CD4-positive, alpha-beta memory T cell (primary cell): Measurements from ENCODE around the gene TELO2. TPM values are rescaled to one million over a fixed set of nuclear protein-coding genes. Genes with fewer than 3 reads are reported as not detected.
"Not testable (repeated sequence)": the region's sequence is repeated elsewhere in the genome, so short reads cannot be mapped to it uniquely, and the experiment has no call there.

ENCODE experiments used
- CTCF ChIA-PET: fragments of 350-600 bp; sonication (Branson Sonifier 250); formaldehyde crosslinking; loops from one replicate; lab custom pipeline; 2021; ENCODE audit warnings: inconsistent platforms; ENCODE audit not compliant: partially characterized antibody; lab: Charles Lee
- POLR2A ChIA-PET: fragments of 350-600 bp; sonication (Branson Sonifier 250); formaldehyde crosslinking; loops from one replicate; lab custom pipeline; 2021; ENCODE audit not compliant: partially characterized antibody; lab: Charles Lee
- DNase-seq, 5 donors: peaks; one replicate each; pipeline versions ENCODE4 v3.0.0 to v3.0.0-alpha.2; 2020 to 2022; ENCODE audit warnings: mixed read lengths in 1 of 5
- H3K27ac ChIP-seq: one replicate; pipeline ENCODE4 v1.7.0; 2013; ENCODE audit warnings: low read depth, low read length
- H3K27me3 ChIP-seq: 2 replicates; pipeline ENCODE4 v1.7.0; 2013; ENCODE audit warnings: mild to moderate bottlenecking, low read length, moderate library complexity; ENCODE audit not compliant: insufficient read depth
- H3K36me3 ChIP-seq: 2 replicates; pipeline ENCODE4 v1.7.0; 2013; ENCODE audit warnings: mild to moderate bottlenecking, low read length, moderate library complexity; ENCODE audit not compliant: insufficient read depth
- H3K4me1 ChIP-seq: 2 replicates; pipeline ENCODE4 v1.7.0; 2013; ENCODE audit warnings: mild to moderate bottlenecking, low read length, moderate library complexity; ENCODE audit not compliant: insufficient read depth
- H3K4me3 ChIP-seq, 2 donors: one replicate each; pipeline ENCODE4 v1.7.0; 2013; ENCODE audit warnings: low read length in 2 of 2, mild to moderate bottlenecking in 1 of 2
- H3K9me3 ChIP-seq, 2 donors: one replicate each; pipeline ENCODE4 v1.7.0; 2013; ENCODE audit warnings: low read length in 2 of 2, control low read depth in 1 of 2; ENCODE audit not compliant: control insufficient read depth in 1 of 2
- H3K27ac Mint-ChIP-seq, 7 donors: one replicate each; pipeline ENCODE4 v1.8.0; 2020 to 2021; ENCODE audit warnings: mixed read lengths in 7 of 7, mild to moderate bottlenecking in 6 of 7, inconsistent platforms in 3 of 7, moderate library complexity in 3 of 7
- H3K27me3 Mint-ChIP-seq, 2 donors: one replicate each; pipeline ENCODE4 v1.8.0; 2020 to 2021; ENCODE audit warnings: mixed read lengths in 2 of 2
- H3K36me3 Mint-ChIP-seq, 2 donors: one replicate each; pipeline ENCODE4 v1.8.0; 2020 to 2021; ENCODE audit warnings: mixed read lengths in 2 of 2, inconsistent platforms in 1 of 2, mild to moderate bottlenecking in 1 of 2
- H3K4me1 Mint-ChIP-seq, 4 donors: one replicate each; pipeline ENCODE4 v1.8.0; 2020 to 2021; ENCODE audit warnings: mixed read lengths in 4 of 4, mild to moderate bottlenecking in 1 of 4
- H3K4me3 Mint-ChIP-seq, 8 donors: one replicate each; pipeline ENCODE4 v1.8.0; 2020 to 2021; ENCODE audit warnings: mixed read lengths in 8 of 8, mild to moderate bottlenecking in 7 of 8, moderate library complexity in 6 of 8, inconsistent platforms in 3 of 8
- H3K9me3 Mint-ChIP-seq, 8 donors: one replicate each; pipeline ENCODE4 v1.8.0; 2020 to 2021; ENCODE audit warnings: mixed read lengths in 8 of 8, mild to moderate bottlenecking in 5 of 8, inconsistent platforms in 3 of 8, moderate library complexity in 1 of 8
- intact Hi-C: fragments of 100-400 bp; cut with micrococcal nuclease; formaldehyde crosslinking; loops from one replicate; pipeline ENCODE4 v1.15.1; 2023
- polyA plus RNA-seq, 2 donors: library from polyadenylated mRNA; unstranded; fragments of 300-500 nt; fragmentation: Illumina TruSeq; gene quantifications; one replicate each; pipeline ENCODE4 v1.2.3, GENCODE V29; 2021
- total RNA-seq, 2 experiments: library from RNA; stranded (reverse); gene quantifications; one replicate each; pipeline ENCODE4 v1.2.3, GENCODE V29; 2021

TELO2 gene
- total and polyA plus RNA-seq, 4 experiments from 2014 or later, result 11.3 to 56.0 (median 34.9) TPM

DNA sequence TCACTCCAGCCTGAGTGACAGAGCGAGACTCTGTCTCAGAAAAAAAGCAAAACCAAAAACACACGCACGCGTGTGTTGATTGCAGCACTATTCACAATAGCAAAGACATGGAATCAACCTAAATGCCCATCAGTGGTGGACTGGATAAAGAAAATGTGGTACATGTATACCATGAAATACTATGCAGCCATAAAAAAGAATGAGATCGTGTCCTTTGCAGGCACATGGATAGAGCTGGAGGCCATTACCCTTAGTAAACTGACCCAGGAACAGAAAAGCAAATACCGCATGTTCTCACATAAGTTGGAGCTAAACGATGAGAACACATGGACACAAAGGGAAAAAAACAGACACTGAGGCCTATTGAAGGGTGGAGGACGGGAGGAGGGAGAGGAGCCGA, 14.2 kb upstream of the TELO2 start:
- POLR2A ChIA-PET, H3K27me3 Mint-ChIP-seq, intact Hi-C loops, H3K36me3 ChIP-seq, H3K27me3 ChIP-seq, H3K27ac ChIP-seq, DNase-seq, H3K9me3 Mint-ChIP-seq, H3K4me3 ChIP-seq, H3K36me3 Mint-ChIP-seq, H3K4me3 Mint-ChIP-seq, H3K9me3 ChIP-seq, CTCF ChIA-PET: not testable (repeated sequence)
- Mint-ChIP-seq H3K27ac (peak overlapping the region in 1 of 7 donors; percentile 60), H3K4me1 (peaks cover 4 to 13% (median 10%) of the 10 kb centered on the region in 4 donors)
- H3K4me1 ChIP-seq, result peaks cover 13% of the 10 kb centered on the region

DNA sequence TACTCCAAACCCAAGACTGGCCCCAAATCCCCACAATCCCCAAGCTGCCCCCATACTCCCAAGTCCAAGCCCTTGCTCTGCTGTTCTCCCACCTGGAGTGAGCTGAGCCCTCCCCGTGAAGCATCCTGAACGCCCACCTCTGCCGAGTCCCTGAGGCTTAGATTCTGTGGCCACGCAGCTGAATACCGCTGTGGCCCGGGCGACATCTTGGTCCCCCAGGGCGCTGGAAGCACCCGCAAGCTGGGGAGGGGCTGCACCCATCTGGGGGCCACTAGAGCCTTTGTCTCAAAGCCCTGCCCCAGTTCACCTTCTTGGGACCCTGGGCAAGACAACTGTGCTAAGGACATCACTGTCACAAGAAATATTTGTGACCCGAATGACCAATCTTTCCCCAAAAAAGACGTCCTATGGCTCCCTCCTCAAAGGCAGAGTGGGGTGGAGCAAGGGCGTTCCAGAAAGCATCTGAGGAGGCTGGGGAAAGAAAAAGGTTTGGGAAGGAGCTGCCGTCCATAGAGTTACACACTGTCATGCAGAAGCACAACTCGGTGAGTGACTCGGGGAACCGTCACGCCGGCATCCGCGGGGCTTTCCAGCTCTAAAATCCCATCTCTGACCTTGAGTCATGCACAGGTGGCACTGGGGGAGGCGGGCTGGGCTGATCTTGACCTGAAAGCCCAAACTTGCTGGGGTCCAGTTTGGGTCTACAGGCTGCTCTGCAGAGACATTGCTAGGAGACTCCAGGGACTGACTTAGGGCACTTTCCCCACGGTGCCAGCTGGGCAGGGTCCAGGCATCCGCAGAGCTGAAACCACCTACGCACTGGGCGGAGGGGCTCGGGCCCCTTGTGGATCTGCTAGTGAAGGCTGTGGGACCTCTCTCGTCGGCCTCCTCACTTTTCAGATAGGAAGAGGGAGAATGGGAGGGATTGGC, 11.0 kb upstream of the TELO2 start:
- no peaks in the 10 kb centered on the region for H3K4me1 ChIP-seq
- H3K36me3 ChIP-seq, result no peaks in the 10 kb centered on the region
- ChIA-PET POLR2A (no interaction called here), CTCF (no interaction called here)
- Mint-ChIP-seq H3K27ac (no peak overlapping the region), H3K4me3 (no peak overlapping the region), H3K4me1 (no peaks in the 10 kb centered on the region), H3K9me3 (no peaks in the 10 kb centered on the region), H3K27me3 (peaks cover 2 to 3% of the 10 kb centered on the region in 2 donors), H3K36me3 (no peaks in the 10 kb centered on the region)
- DNase-seq, result no peak
- H3K27me3 ChIP-seq, result no peaks in the 10 kb centered on the region
- intact Hi-C loops, result no loop called here
- H3K27ac ChIP-seq, result no peak overlapping the region
- no peak overlapping the region for H3K4me3 ChIP-seq
- no peaks in the 10 kb centered on the region for H3K9me3 ChIP-seq

GRCh38 chr16:1485847-1486496, 7.2 kb upstream of the TELO2 start:
- H3K4me1 ChIP-seq, result no peaks in the 10 kb centered on the region
- Mint-ChIP-seq H3K36me3 (no peaks in the 10 kb centered on the region), H3K27me3 (peaks cover 0 to 3% of the 10 kb centered on the region in 2 donors), H3K4me3 (no peak overlapping the region), H3K9me3 (no peaks in the 10 kb centered on the region), H3K27ac (no peak overlapping the region), H3K4me1 (no peaks in the 10 kb centered on the region)
- ChIA-PET CTCF (no interaction called here), POLR2A (no interaction called here)
- H3K4me3 ChIP-seq, result no peak overlapping the region
- H3K36me3 ChIP-seq, result no peaks in the 10 kb centered on the region
- no peaks in the 10 kb centered on the region for H3K9me3 ChIP-seq
- no peaks in the 10 kb centered on the region for H3K27me3 ChIP-seq
- H3K27ac ChIP-seq, result no peak overlapping the region
- DNase-seq, result no peak
- intact Hi-C loops, result no loop called here

GRCh38 chr16:1486551-1487390, 6.4 kb upstream of the TELO2 start:
- no peaks in the 10 kb centered on the region for H3K9me3 Mint-ChIP-seq
- no peaks in the 10 kb centered on the region for H3K4me1 Mint-ChIP-seq
- CTCF ChIA-PET, result no interaction called here
- Histone ChIP-seq H3K4me3 (no peak overlapping the region), H3K36me3 (no peaks in the 10 kb centered on the region), H3K27ac (no peak overlapping the region), H3K27me3 (no peaks in the 10 kb centered on the region), H3K9me3 (no peaks in the 10 kb centered on the region), H3K4me1 (no peaks in the 10 kb centered on the region)
- H3K27me3 Mint-ChIP-seq, result peaks cover 0 to 1% of the 10 kb centered on the region in 2 donors
- intact Hi-C loops, result no loop called here
- DNase-seq, result no peak
- POLR2A ChIA-PET, result no interaction called here
- no peak overlapping the region for H3K27ac Mint-ChIP-seq
- H3K36me3 Mint-ChIP-seq, result no peaks in the 10 kb centered on the region
- no peak overlapping the region for H3K4me3 Mint-ChIP-seq

DNA sequence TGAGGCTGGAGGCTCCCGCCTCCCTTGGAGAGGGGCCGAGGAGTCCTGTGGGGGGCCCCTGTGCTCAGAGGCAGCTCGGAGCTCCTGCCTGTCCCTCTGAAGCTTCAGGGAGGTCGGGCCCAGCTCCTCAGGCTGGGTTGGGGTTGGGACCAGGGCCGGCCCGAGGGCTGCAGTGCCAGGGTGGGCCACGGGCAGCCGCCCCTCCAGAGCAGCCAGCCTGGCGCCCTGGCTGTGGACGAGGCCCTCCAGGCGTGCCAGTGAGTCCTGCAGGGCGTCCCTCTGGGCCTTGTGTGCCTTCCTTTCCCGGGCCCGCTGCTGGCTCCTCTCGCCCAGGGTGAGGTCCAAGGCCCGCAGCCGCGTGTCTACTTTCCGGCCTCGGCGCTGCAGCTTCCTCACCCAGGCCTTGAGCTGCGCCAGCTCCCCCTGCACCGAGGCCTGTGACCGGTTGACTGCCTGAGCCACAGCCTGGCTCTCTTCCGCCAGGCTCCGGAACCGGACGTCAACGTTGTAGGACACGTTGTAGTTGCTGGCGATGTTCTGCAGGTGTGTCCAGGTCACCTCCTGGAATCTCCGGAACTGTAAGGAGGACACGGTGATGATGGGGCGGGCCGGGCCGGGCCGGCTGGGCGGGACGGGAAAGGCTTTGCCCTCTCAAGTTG, 5.6 kb upstream of the TELO2 start:
- DNase-seq, result no peak
- Mint-ChIP-seq H3K9me3 (no peaks in the 10 kb centered on the region), H3K4me1 (peaks cover 2 to 3% (median 3%) of the 10 kb centered on the region in 4 donors), H3K27ac (no peak overlapping the region), H3K4me3 (no peak overlapping the region), H3K27me3 (peaks cover 0 to 1% of the 10 kb centered on the region in 2 donors), H3K36me3 (no peaks in the 10 kb centered on the region)
- Histone ChIP-seq H3K9me3 (no peaks in the 10 kb centered on the region), H3K27me3 (no peaks in the 10 kb centered on the region), H3K27ac (no peak overlapping the region), H3K4me1 (peaks cover 5% of the 10 kb centered on the region), H3K4me3 (no peak overlapping the region), H3K36me3 (no peaks in the 10 kb centered on the region)
- POLR2A ChIA-PET, result no interaction called here
- CTCF ChIA-PET, result no interaction called here
- intact Hi-C loops, result no loop called here

DNA sequence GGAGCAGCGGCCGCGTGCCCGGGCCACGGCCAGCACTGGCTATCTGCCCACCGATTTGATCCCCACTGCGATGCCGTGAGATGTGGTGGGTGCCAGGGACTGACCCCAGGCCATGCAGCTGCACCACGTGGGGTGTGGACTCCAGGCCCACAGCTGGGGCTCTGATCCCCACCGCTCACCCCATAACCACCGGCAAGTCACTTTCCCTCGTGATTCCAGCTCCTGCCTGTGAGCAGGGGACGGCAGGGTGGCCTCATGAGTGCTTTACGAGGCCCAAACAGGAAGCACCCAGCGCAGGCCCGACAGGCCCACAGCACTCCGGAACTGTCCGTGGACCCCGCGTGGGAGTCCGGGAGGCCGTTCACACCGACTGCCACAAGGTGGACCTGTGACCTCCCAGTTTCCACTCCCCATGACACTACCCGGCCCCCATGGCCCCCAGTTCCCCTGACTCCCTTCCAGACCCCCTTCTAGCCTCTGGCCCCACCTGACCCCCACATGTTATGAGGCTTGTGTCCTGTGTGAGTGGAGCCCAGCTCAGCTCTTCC, 5.0 kb upstream of the TELO2 start:
- intact Hi-C loops, result no loop called here
- Mint-ChIP-seq H3K36me3 (peaks cover 0 to 2% of the 10 kb centered on the region in 2 donors), H3K4me3 (no peak overlapping the region), H3K4me1 (peaks cover 7 to 9% (median 8%) of the 10 kb centered on the region in 4 donors), H3K9me3 (peaks cover 0 to 1% (median 0%) of the 10 kb centered on the region in 8 donors), H3K27ac (peak overlapping the region in 1 of 7 donors; percentile 27), H3K27me3 (peaks cover 0 to 1% of the 10 kb centered on the region in 2 donors)
- no peak overlapping the region for H3K4me3 ChIP-seq
- CTCF ChIA-PET, result no interaction called here
- peaks cover 10% of the 10 kb centered on the region for H3K4me1 ChIP-seq
- no peak overlapping the region for H3K27ac ChIP-seq
- no peaks in the 10 kb centered on the region for H3K27me3 ChIP-seq
- no peak for DNase-seq
- POLR2A ChIA-PET, result no interaction called here
- no peaks in the 10 kb centered on the region for H3K36me3 ChIP-seq
- no peaks in the 10 kb centered on the region for H3K9me3 ChIP-seq
